ENCODE results near the gene SH3BP4. TPM values are rescaled to one million over a fixed set of nuclear protein-coding genes. Genes with fewer than 3 reads are reported as not detected.

SH3BP4 gene
- total and polyA plus RNA-seq, 2 of the 8 experiments (the other 6 are each of a cell fraction or from before 2014, with no cell fraction given): 28.3 to 35.4 TPM

DNA sequence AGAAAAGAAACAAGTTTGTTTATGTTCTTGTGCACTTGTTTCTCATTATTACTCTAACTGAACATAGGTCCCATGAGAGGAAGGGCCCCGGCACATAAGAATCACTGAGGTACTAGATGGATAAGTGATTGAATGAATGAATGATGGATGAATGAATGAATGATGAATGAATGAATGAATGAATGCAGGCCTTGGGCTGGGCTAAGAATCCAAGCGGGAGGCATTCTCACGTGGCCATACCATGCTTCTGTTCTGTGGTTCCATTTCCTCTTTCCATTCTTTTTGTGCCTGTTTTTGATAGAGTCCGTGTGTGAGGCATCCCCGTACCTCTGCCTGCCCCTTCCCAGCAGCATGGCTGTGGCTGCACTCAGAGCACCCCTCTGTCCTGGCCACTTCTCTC, 94.8 kb downstream of the SH3BP4 start (continued):
- no peak for TF ChIP-seq GABPA (IDR thresholded peaks at IDR 0.05; ENCODE audit: borderline replicate concordance, insufficient read depth, low read length)
- TF ChIP-seq CTBP2 (IDR thresholded peaks at IDR 0.05; ENCODE audit: borderline replicate concordance, insufficient read depth, insufficient read length, low read length): no peak
- TF ChIP-seq USF2 (IDR thresholded peaks at IDR 0.05; ENCODE audit: low read length): no peak
- TF ChIP-seq TAF7 (optimal IDR thresholded peaks at IDR 0.05; ENCODE audit: borderline replicate concordance, low read depth, low read length): no peak
